ENCODE data around the gene DGAT2.
"Not testable (repeated sequence)": the region's sequence is repeated elsewhere in the genome, so short reads cannot be mapped to it uniquely, and the experiment has no call there.

DGAT2 gene

DNA sequence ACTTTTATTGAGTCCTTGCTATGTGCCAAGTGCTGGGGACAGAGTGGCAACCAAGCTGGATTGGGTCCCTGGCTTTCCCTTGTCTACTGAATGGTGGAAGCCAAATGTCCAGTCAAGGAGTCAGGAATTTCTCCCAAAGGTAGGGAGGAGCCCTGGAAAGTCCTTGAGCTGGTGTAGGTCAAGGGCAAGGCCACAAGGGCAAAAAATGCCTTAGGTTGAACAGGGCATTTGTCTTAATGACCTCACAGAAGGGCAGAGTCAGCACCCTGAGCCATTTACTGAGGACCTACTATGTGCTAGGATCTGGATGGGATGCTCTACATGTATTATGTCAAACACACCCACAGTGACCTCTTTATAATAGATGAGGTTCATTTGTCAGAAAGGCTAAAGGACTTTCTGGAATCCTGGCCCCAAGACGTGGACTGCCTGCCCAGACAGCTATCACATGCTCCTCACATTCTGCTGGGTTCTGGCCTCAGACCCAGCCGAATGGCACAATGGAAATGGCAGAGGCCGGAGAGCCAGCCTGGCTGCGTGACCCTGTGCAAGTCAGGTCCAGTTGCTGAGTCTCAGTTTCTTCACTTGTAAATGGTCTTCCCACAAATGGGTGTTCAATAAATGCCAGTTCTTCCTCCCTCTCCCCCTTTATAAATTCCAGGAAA is 33.3 kb upstream of the DGAT2 start:
- no peak for DNase-seq (ENCODE audit: low spot score in 2 of 2)
- Histone ChIP-seq H3K4me1 (no peaks in the 10 kb centered on the region), H3K4me3 (no peak overlapping the region), H3K9me3 (no peaks in the 10 kb centered on the region), H3K27me3 (ENCODE audit: low read depth) (peaks cover 5% of the 10 kb centered on the region; the same call in 1 of the 2 replicates), H3K36me3 (replicated peaks) (no peaks in the 10 kb centered on the region)
- in situ Hi-C loops (cut with MboI; ENCODE audit: low sequenced_read_pairs), result no loop called here

GRCh38 chr11:75737314-75737713 is 31.3 kb upstream of the DGAT2 start:
- in situ Hi-C loops (cut with MboI; ENCODE audit: low sequenced_read_pairs), result no loop called here
- peaks cover 8% of the 10 kb centered on the region; the same call in 1 of the 2 replicates for H3K27me3 ChIP-seq (ENCODE audit: low read depth)
- no peak overlapping the region for H3K4me3 ChIP-seq
- DNase-seq (ENCODE audit: low spot score in 2 of 2), result no peak
- no peaks in the 10 kb centered on the region for H3K36me3 ChIP-seq (replicated peaks)
- no peaks in the 10 kb centered on the region for H3K9me3 ChIP-seq
- no peaks in the 10 kb centered on the region for H3K4me1 ChIP-seq

GRCh38 chr11:75740681-75741080 is 27.9 kb upstream of the DGAT2 start:
- DNase-seq (ENCODE audit: low spot score in 2 of 2), result no peak
- no peaks in the 10 kb centered on the region for H3K4me1 ChIP-seq
- in situ Hi-C loops (cut with MboI; ENCODE audit: low sequenced_read_pairs), result no loop called here

GRCh38 chr11:75743159-75743558 is 25.4 kb upstream of the DGAT2 start:
- H3K36me3 ChIP-seq (replicated peaks); in situ Hi-C loops (cut with MboI; ENCODE audit: low sequenced_read_pairs); H3K4me1 ChIP-seq; H3K27me3 ChIP-seq (ENCODE audit: low read depth); H3K9me3 ChIP-seq; H3K4me3 ChIP-seq; DNase-seq (ENCODE audit: low spot score in 2 of 2): not testable (repeated sequence)

More at GRCh38 chr11:75740681-75741080, 27.9 kb upstream of the DGAT2 start:
- no peaks in the 10 kb centered on the region for H3K9me3 ChIP-seq
- H3K4me3 ChIP-seq, result no peak overlapping the region
- no peaks in the 10 kb centered on the region for H3K36me3 ChIP-seq (replicated peaks)
- peaks cover 8% of the 10 kb centered on the region; the same call in 1 of the 2 replicates for H3K27me3 ChIP-seq (ENCODE audit: low read depth)

GRCh38 chr11:75743711-75744563 is 24.6 kb upstream of the DGAT2 start:
- no peaks in the 10 kb centered on the region for H3K36me3 ChIP-seq (replicated peaks)
- H3K9me3 ChIP-seq, result no peaks in the 10 kb centered on the region
- in situ Hi-C loops (cut with MboI; ENCODE audit: low sequenced_read_pairs), result no loop called here
- DNase-seq (ENCODE audit: low spot score in 2 of 2), result no peak
- H3K4me1 ChIP-seq, result no peaks in the 10 kb centered on the region
- no peak overlapping the region for H3K4me3 ChIP-seq
- 0 out of 2 replicates have a peak, but pooled peaks cover 2% of the 10 kb centered on the region for H3K27me3 ChIP-seq (ENCODE audit: low read depth)

GRCh38 chr11:75745807-75746206 is 22.8 kb upstream of the DGAT2 start:
- DNase-seq (ENCODE audit: low spot score in 2 of 2), result no peak
- Histone ChIP-seq H3K9me3 (no peaks in the 10 kb centered on the region), H3K36me3 (replicated peaks) (no peaks in the 10 kb centered on the region), H3K27me3 (ENCODE audit: low read depth) (0 out of 2 replicates have a peak, but pooled peaks cover 2% of the 10 kb centered on the region), H3K4me1 (no peaks in the 10 kb centered on the region), H3K4me3 (no peak overlapping the region)
- in situ Hi-C loops (cut with MboI; ENCODE audit: low sequenced_read_pairs), result no loop called here

DNA sequence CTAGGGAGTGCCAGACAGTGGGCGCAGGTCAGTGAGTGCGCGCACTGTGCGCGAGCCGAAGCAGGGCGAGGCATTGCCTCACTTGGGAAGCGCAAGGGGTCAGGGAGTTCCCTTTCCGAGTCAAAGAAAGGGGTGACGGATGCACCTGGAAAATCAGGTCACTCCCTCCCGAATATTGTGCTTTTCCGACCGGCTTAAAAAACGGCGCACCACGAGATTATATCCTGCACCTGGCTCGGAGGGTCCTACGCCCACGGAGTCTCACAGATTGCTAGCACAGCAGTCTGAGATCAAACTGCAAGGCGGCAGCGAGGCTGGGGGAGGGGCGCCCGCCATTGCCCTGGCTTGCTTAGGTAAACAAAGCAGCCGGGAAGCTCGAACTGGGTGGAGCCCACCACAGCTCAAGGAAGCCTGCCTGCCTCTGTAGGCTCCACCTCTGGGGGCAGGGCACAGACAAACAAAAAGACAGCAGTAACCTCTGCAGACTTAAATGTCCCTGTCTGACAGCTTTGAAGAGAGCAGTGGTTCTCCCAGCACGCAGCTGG is 19.8 kb upstream of the DGAT2 start:
- H3K4me1 ChIP-seq; in situ Hi-C loops (cut with MboI; ENCODE audit: low sequenced_read_pairs); H3K9me3 ChIP-seq; H3K36me3 ChIP-seq (replicated peaks); H3K4me3 ChIP-seq; DNase-seq (ENCODE audit: low spot score in 2 of 2); H3K27me3 ChIP-seq (ENCODE audit: low read depth): not testable (repeated sequence)

- H3K36me3 ChIP-seq (replicated peaks); DNase-seq (ENCODE audit: low spot score in 2 of 2); H3K4me1 ChIP-seq; in situ Hi-C loops (cut with MboI; ENCODE audit: low sequenced_read_pairs); H3K27me3 ChIP-seq (ENCODE audit: low read depth); H3K9me3 ChIP-seq; H3K4me3 ChIP-seq: not testable (repeated sequence)
Observed at GRCh38 chr11:75754933-75755332, 13.6 kb upstream of the DGAT2 start.

DNA sequence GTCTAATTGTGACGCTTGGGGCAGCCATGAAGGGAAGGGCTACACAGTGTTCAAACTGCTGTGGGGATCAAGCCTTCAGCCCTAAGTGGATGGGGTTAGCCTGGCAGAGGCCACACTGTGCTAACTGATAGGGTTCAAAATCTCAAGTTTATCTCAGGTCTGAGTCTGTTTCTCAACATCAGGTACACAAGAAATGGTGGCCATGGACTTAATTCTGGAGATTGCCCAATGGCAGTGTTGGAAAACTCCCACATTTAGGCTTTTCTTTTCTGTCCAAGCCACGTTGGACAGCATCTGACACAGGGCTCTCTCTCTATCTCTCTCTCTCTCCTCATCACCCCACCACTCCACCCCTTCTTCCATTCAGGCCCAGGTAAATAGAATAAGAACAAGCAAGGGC is 10.9 kb upstream of the DGAT2 start:
- in situ Hi-C loops (cut with MboI; ENCODE audit: low sequenced_read_pairs), result no loop called here

GRCh38 chr11:75759832-75760231 is 8.7 kb upstream of the DGAT2 start:
- Histone ChIP-seq H3K36me3 (replicated peaks) (no peaks in the 10 kb centered on the region), H3K27me3 (ENCODE audit: low read depth) (no peaks in the 10 kb centered on the region), H3K4me3 (no peak overlapping the region), H3K4me1 (no peaks in the 10 kb centered on the region), H3K9me3 (no peaks in the 10 kb centered on the region)
- no peak for DNase-seq (ENCODE audit: low spot score in 2 of 2)
- in situ Hi-C loops (cut with MboI; ENCODE audit: low sequenced_read_pairs), result no loop called here

More for the DNA sequence above, 10.9 kb upstream of the DGAT2 start:
- H3K4me3 ChIP-seq, result no peak overlapping the region
- H3K4me1 ChIP-seq, result no peaks in the 10 kb centered on the region
- no peaks in the 10 kb centered on the region for H3K36me3 ChIP-seq (replicated peaks)
- no peak for DNase-seq (ENCODE audit: low spot score in 2 of 2)
- H3K9me3 ChIP-seq, result no peaks in the 10 kb centered on the region
- no peaks in the 10 kb centered on the region for H3K27me3 ChIP-seq (ENCODE audit: low read depth)

DNA sequence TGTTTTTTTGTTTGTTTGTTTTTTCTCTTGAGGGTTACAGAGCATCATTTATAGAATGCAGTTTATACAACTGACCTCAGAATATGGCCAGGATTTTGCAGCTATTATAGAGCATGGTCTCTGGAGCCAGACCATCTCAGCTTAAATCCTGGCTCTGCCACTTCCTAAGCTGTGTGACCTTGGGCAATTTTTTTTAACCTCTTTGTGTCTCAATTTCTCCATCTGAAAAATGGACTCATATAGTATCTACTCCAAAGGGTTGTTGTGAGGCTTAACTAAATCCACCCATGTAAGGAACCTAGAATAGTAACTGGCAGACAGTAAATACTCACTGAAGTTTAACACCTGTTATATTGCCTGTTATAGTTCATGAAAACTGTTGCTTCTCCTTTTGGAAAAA is 8.3 kb upstream of the DGAT2 start:
- in situ Hi-C loops (cut with MboI; ENCODE audit: low sequenced_read_pairs), result no loop called here

GRCh38 chr11:75760710-75761493 is 7.7 kb upstream of the DGAT2 start:
- no peaks in the 10 kb centered on the region for H3K27me3 ChIP-seq (ENCODE audit: low read depth)
- no peaks in the 10 kb centered on the region for H3K36me3 ChIP-seq (replicated peaks)
- in situ Hi-C loops (cut with MboI; ENCODE audit: low sequenced_read_pairs), result no loop called here
- no peak overlapping the region for H3K4me3 ChIP-seq
- H3K9me3 ChIP-seq, result no peaks in the 10 kb centered on the region
- no peaks in the 10 kb centered on the region for H3K4me1 ChIP-seq
- no peak for DNase-seq (ENCODE audit: low spot score in 2 of 2)

More for the DNA sequence above, 8.3 kb upstream of the DGAT2 start:
- DNase-seq (ENCODE audit: low spot score in 2 of 2), result no peak
- H3K9me3 ChIP-seq, result no peaks in the 10 kb centered on the region
- H3K36me3 ChIP-seq (replicated peaks), result no peaks in the 10 kb centered on the region
- H3K27me3 ChIP-seq (ENCODE audit: low read depth), result no peaks in the 10 kb centered on the region
- H3K4me3 ChIP-seq, result no peak overlapping the region
- no peaks in the 10 kb centered on the region for H3K4me1 ChIP-seq

DNA sequence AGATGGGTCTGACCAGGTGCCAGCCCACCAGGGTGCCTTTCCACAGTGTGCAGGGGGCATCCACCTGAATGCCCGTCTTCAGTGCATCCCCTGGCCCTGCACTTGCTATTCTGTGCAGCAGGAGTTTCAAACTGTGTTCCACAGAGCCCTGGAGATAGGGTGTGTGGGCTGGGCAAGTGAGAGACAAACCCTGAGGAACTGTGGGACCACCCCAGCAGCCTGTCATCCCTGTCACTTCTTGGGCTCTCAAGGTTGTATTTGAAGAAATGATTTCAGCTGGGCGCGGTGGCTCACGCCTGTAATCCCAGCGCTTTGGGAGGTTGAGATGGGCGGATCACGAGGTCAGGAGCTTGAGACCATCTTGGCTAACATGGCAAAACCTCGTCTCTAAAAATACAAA is 6.4 kb upstream of the DGAT2 start:
- DNase-seq (ENCODE audit: low spot score in 2 of 2), result no peak
- H3K9me3 ChIP-seq, result no peaks in the 10 kb centered on the region
- H3K27me3 ChIP-seq (ENCODE audit: low read depth), result no peaks in the 10 kb centered on the region
- H3K4me1 ChIP-seq, result no peaks in the 10 kb centered on the region
- in situ Hi-C loops (cut with MboI; ENCODE audit: low sequenced_read_pairs), result no loop called here
- H3K36me3 ChIP-seq (replicated peaks), result no peaks in the 10 kb centered on the region
- no peak overlapping the region for H3K4me3 ChIP-seq

Measured in HAP-1 (cell line).